ENCODE measurements around the gene SLC25A15.
A peak's percentile ranks its signal among the peaks of the same experiment; 100 is the strongest.

SLC25A15 gene

DNA sequence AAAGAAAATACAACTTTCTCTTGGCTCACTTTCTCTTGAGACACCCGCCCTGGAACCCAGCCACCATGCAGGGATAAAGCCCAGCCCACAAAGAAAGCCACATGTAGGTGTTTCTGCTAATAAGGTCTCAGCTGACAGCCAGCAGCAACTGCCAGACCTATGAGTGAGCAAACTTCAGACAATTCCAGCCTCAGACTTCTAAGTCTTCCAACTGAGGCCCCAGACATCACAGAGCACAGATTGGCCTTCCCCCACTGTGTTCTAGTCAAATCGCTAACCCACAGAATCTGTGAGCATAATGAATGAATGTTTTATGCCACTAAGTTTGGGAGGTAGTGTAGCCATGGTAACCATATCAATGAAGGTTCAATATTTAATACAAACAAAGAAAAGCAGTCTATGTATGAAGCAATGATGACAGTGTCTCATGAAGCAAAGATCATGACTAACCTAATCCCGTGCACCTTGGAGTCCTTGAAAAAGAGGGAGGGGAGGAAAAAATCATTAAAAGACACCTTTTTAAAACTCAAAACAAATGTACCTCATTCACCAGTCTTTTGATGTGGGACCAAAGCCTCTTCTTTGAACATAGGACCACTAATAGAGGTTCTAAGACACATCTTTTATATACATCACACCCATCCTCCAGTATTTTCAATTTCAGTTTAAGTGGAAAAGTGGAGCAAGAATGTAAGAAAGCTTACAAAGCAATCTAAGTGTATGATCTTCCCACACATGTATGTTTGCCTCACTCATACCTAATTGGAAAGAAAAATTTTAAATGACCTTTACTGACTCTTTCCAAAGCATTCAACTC is 24.6 kb upstream of the SLC25A15 start:
- CTCF ChIA-PET = no interaction called here
- no peak overlapping the region for H3K27ac ChIP-seq (ENCODE audit: extremely low read depth, low read depth, low read length)
- peaks cover 8 to 18% of the 10 kb centered on the region in 2 experiments; a peak in 2 of 3 replicates for H3K36me3 ChIP-seq (ENCODE audit: control insufficient read depth in 2 of 2, insufficient read depth in 1 of 2, low read length in 2 of 2)

DNA sequence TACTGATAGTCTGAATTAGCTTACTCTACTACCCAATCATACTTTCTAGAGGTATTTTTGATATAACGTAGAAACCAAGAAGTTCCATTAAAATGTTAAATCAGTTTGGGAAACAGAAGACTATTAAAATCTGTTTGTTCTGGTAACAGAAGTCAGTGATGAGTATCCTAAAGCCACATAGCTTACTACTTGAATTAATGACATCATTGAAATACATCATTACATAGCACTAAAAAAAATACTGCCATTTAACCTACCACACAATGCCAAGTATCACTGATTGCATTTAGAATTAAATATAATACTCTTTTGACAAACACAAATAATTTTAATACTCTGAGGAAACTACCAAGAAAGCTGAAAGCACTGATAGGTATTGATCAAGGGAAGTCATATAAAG is 23.8 kb upstream of the SLC25A15 start:
- Histone ChIP-seq H3K27ac (ENCODE audit: extremely low read depth, low read depth, low read length) (no peak overlapping the region), H3K4me3 (ENCODE audit: low read depth, low read length) (no peak overlapping the region), H3K36me3 (ENCODE audit: control insufficient read depth in 2 of 2, insufficient read depth in 1 of 2, low read length in 2 of 2) (peaks cover 8 to 18% of the 10 kb centered on the region in 2 experiments; a peak in 2 of 3 replicates), H3K4me1 (ENCODE audit: control insufficient read depth, insufficient read depth, low read length) (no peaks in the 10 kb centered on the region), H3K9me3 (ENCODE audit: control insufficient read depth, insufficient read depth, low read depth, low read length) (no peaks in the 10 kb centered on the region)
- ChIA-PET POLR2A (no interaction called here), CTCF (no interaction called here)
- TF ChIP-seq KLF9 (tag by site-specific recombination; IDR thresholded peaks at IDR 0.05; ENCODE audit: low read depth) = no peak
- TF ChIP-seq, protein P1, sequence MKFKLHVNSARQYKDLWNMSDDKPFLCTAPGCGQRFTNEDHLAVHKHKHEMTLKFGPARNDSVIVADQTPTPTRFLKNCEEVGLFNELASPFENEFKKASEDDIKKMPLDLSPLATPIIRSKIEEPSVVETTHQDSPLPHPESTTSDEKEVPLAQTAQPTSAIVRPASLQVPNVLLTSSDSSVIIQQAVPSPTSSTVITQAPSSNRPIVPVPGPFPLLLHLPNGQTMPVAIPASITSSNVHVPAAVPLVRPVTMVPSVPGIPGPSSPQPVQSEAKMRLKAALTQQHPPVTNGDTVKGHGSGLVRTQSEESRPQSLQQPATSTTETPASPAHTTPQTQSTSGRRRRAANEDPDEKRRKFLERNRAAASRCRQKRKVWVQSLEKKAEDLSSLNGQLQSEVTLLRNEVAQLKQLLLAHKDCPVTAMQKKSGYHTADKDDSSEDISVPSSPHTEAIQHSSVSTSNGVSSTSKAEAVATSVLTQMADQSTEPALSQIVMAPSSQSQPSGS (tag by site-specific recombination; IDR thresholded peaks at IDR 0.05; ENCODE audit: low read depth) = peak; percentile 90

More for the DNA sequence above, 24.6 kb upstream of the SLC25A15 start:
- Histone ChIP-seq H3K4me1 (ENCODE audit: control insufficient read depth, insufficient read depth, low read length) (no peaks in the 10 kb centered on the region), H3K4me3 (ENCODE audit: low read depth, low read length) (no peak overlapping the region), H3K9me3 (ENCODE audit: control insufficient read depth, insufficient read depth, low read depth, low read length) (no peaks in the 10 kb centered on the region)
- POLR2A ChIA-PET = no interaction called here
- TF ChIP-seq PRDM1 (tag by site-specific recombination; IDR thresholded peaks at IDR 0.05) (0 out of 2 replicates have a peak, but pooled peaks have one; percentile 16), EGR2 (tag by site-specific recombination; IDR thresholded peaks at IDR 0.05; ENCODE audit: low read depth) (0 out of 2 replicates have a peak, but pooled peaks have one; percentile 30), FEZF1 (tag by site-specific recombination; IDR thresholded peaks at IDR 0.05) (no peak)

DNA sequence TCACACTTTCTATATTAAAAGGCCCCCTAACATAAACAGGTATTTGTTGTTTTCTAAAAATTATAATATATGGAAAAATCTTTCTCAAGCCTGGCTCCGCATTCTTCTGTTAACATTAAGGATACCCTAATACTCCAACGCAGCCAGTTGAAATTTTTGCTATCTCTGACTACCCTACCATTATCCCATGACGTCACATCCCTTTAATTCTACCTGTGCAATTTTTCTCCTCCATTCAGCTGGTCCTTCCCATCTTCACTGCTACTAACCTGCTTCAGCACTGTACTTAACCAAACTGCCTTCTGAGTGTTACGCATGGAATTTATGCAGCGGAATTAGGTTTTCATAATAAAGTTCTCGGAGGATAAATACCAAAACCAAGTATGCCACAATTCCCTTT is 19.4 kb upstream of the SLC25A15 start:
- H3K36me3 ChIP-seq (ENCODE audit: control insufficient read depth in 2 of 2, insufficient read depth in 1 of 2, low read length in 2 of 2) = peaks cover 3 to 8% of the 10 kb centered on the region in 2 experiments; a peak in 2 of 3 replicates
- ChIA-PET CTCF (no interaction called here), POLR2A (interaction anchor here (0.5 kb wide), 1 partner anchor 721 kb away, joined by 3 read pairs; no protein-coding TSS in a partner anchor)
- 0 out of 2 replicates have a peak, but pooled peaks have one; percentile 37 for TF ChIP-seq ZNF629 (tag by site-specific recombination; IDR thresholded peaks at IDR 0.05)
- TF ChIP-seq ZNF585B (tag by site-specific recombination; IDR thresholded peaks at IDR 0.05) = no peak
- TF ChIP-seq, protein P1 (tag by site-specific recombination; IDR thresholded peaks at IDR 0.05; ENCODE audit: low read depth) = peak; percentile 86
- peak overlapping the region; percentile 91 for H3K4me3 ChIP-seq (ENCODE audit: low read depth, low read length)
- H3K4me1 ChIP-seq (ENCODE audit: control insufficient read depth, insufficient read depth, low read length) = no peaks in the 10 kb centered on the region
- H3K9me3 ChIP-seq (ENCODE audit: control insufficient read depth, insufficient read depth, low read depth, low read length) = no peaks in the 10 kb centered on the region
- H3K27ac ChIP-seq (ENCODE audit: extremely low read depth, low read depth, low read length) = no peak overlapping the region; the same call in 1 of the 2 replicates

DNA sequence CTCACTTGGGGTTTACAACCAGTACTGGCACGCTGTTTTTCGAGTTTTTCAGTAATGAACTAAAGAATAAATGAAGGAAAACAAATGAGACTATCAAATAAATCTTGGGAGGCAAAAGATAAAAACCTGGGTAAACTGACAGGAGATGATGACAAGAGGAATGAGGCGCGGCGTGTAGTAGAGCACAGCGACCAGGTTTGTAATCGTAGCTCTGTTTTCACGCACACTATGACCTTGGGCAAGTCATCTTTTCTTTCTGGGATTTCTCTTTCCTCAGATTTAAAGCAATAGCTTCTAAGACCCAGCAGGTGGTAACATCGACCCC is 18.8 kb upstream of the SLC25A15 start:
- Histone ChIP-seq H3K4me3 (ENCODE audit: low read depth, low read length) (peak overlapping the region; percentile 91), H3K9me3 (ENCODE audit: control insufficient read depth, insufficient read depth, low read depth, low read length) (no peaks in the 10 kb centered on the region), H3K27ac (ENCODE audit: extremely low read depth, low read depth, low read length) (peak overlapping the region; percentile 67), H3K4me1 (ENCODE audit: control insufficient read depth, insufficient read depth, low read length) (no peaks in the 10 kb centered on the region), H3K36me3 (ENCODE audit: control insufficient read depth in 2 of 2, insufficient read depth in 1 of 2, low read length in 2 of 2) (peaks cover 0 to 6% of the 10 kb centered on the region in 2 experiments; a peak in 1 of 3 replicates)
- ChIA-PET CTCF (no interaction called here), POLR2A (interaction anchor here (0.5 to 0.6 kb wide), 2 partner anchors 455 to 722 kb away, joined by 3 read pairs; no protein-coding TSS in a partner anchor)
- TF ChIP-seq WT1 (tag by site-specific recombination; IDR thresholded peaks at IDR 0.05) = no peak
- no peak for TF ChIP-seq ZNF157 (tag by site-specific recombination; IDR thresholded peaks at IDR 0.05)
- no peak for TF ChIP-seq ZBTB48 (tag by site-specific recombination; IDR thresholded peaks at IDR 0.05)
- no peak for TF ChIP-seq ZNF596 (tag by site-specific recombination; IDR thresholded peaks at IDR 0.05)
- TF ChIP-seq ZNF174 (tag by site-specific recombination; IDR thresholded peaks at IDR 0.05) = no peak
- TF ChIP-seq, protein P2, sequence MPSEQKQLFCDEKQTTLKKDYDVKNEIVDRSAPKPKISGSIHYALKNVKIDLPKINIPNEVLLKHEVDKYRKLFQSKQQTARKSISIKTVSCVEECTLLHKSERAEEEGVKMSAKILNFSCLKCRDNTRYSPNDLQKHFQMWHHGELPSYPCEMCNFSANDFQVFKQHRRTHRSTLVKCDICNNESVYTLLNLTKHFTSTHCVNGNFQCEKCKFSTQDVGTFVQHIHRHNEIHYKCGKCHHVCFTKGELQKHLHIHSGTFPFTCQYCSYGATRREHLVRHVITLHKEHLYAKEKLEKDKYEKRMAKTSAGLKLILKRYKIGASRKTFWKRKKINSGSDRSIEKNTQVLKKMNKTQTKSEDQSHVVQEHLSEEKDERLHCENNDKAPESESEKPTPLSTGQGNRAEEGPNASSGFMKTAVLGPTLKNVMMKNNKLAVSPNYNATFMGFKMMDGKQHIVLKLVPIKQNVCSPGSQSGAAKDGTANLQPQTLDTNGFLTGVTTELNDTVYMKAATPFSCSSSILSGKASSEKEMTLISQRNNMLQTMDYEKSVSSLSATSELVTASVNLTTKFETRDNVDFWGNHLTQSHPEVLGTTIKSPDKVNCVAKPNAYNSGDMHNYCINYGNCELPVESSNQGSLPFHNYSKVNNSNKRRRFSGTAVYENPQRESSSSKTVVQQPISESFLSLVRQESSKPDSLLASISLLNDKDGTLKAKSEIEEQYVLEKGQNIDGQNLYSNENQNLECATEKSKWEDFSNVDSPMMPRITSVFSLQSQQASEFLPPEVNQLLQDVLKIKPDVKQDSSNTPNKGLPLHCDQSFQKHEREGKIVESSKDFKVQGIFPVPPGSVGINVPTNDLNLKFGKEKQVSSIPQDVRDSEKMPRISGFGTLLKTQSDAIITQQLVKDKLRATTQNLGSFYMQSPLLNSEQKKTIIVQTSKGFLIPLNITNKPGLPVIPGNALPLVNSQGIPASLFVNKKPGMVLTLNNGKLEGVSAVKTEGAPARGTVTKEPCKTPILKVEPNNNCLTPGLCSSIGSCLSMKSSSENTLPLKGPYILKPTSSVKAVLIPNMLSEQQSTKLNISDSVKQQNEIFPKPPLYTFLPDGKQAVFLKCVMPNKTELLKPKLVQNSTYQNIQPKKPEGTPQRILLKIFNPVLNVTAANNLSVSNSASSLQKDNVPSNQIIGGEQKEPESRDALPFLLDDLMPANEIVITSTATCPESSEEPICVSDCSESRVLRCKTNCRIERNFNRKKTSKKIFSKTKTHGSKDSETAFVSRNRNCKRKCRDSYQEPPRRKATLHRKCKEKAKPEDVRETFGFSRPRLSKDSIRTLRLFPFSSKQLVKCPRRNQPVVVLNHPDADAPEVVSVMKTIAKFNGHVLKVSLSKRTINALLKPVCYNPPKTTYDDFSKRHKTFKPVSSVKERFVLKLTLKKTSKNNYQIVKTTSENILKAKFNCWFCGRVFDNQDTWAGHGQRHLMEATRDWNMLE (tag by site-specific recombination; conservative IDR thresholded peaks at IDR 0.05; ENCODE audit: low read depth) = no peak
- TF ChIP-seq ZNF670 (tag by site-specific recombination; IDR thresholded peaks at IDR 0.05; ENCODE audit: low read depth) = no peak
- TF ChIP-seq ZNF184 (tag by site-specific recombination; IDR thresholded peaks at IDR 0.05) = no peak
- TF ChIP-seq MEIS1 (CRISPR knock-in tag; IDR thresholded peaks at IDR 0.05; ENCODE audit: borderline replicate concordance) = no peak
- no peak for TF ChIP-seq GLI2 (tag by site-specific recombination; IDR thresholded peaks at IDR 0.05; ENCODE audit: borderline replicate concordance, low read depth)
- TF ChIP-seq SCRT1 (tag by site-specific recombination; IDR thresholded peaks at IDR 0.05; ENCODE audit: borderline replicate concordance) = no peak
- TF ChIP-seq ZNF114 (tag by site-specific recombination; IDR thresholded peaks at IDR 0.05) = no peak
